ENCODE data around the gene ARHGEF39.

The ARHGEF39 gene

DNA sequence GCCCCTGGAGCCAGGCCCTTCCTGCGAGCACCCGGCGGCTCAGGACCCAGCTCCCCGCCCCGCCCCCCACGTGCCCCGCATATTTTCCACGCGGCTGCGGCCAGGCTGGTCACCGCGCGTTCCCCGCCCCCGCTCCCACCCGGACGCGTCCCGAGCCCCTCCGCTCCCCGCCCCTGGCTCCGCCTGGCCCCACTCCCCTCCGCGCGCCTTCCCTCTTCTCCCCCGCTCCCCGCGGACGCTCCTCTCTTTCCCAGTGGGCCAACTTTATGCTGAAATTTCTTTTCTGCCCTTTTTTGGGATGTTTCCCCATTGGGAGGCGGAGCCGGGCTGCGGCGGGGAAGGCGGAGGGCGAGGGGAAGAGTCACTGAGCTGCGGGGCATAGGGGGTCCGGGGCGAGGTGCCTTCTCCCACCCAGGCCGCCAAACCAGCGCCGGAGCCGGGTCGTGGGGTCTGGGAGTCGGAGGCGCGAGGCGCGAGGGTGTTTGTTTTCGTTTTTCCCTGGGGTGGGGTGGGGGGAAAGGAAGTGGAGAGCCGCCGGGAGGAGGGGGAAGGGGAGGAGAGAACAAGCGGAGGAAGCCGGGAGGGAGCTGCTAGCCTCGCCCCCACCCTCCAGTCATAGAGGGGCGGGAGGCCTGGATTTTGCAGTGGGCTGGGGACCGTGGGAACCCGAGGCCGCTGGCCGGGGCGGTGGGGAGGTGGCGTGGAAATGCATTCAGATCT lies 25.8 kb upstream of the ARHGEF39 start:
- peak; percentile 35 for DNase-seq

DNA sequence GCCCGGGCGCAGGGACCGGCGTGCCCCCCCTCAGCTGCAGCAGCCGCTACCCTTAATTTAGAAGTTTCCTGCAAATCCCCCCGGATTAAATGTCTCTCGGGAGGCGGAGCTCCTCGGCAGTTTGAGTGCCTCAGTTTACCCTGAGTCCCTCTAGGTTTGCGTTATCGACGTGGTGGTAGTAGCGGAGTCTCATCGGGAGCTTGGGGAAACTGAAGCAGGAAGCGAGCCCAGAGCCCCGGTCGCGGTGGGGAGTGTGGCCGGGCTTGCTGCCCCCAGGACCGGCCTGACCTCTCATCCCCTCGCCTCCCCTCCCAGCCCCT lies 25.3 kb upstream of the ARHGEF39 start:
- DNase-seq, result no peak

DNA sequence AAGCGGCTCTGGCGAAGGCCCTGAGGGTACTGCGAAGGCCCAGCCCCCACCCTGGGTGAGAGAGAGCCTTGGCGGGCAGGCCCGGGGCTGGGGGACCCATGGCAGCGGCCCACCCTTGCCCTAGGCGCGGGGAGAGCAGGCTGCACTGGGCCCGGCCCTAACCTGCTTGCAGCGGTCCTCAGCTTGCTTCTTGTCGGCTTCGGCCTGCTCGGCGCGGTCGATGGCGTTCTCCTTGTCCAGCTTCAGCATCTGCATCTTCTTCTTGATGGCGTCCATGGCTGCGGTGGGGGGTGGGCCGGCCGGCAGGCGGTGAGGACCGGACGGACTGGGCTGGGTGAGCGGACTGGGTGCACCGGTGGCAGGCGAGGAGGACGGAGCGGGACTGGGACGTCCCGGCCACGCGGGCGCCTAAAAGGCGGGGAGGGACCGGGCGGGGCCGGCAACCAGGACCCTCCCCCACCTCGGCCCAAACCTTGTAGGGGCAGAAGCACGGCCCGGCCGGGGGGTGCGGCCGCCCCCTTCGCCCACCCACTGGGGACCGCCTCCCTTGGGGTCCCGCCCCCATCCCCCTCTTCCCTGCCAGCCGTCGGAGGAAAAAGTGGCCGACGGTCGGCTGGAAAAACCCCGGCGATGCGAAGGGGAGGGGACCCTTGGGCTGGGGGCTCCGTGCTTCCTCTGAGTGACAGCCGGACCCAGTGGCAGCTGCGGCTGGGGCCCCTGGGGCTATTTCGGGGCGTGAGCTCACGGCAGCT lies 24.7 kb upstream of the ARHGEF39 start, which contains the start of gene TPM2:
TPM2 (minus strand) TSS at position 384 of the 752 bp plus-strand sequence; CDS start at position 276, 108 bp downstream.
- DNase-seq, result no peak

DNA sequence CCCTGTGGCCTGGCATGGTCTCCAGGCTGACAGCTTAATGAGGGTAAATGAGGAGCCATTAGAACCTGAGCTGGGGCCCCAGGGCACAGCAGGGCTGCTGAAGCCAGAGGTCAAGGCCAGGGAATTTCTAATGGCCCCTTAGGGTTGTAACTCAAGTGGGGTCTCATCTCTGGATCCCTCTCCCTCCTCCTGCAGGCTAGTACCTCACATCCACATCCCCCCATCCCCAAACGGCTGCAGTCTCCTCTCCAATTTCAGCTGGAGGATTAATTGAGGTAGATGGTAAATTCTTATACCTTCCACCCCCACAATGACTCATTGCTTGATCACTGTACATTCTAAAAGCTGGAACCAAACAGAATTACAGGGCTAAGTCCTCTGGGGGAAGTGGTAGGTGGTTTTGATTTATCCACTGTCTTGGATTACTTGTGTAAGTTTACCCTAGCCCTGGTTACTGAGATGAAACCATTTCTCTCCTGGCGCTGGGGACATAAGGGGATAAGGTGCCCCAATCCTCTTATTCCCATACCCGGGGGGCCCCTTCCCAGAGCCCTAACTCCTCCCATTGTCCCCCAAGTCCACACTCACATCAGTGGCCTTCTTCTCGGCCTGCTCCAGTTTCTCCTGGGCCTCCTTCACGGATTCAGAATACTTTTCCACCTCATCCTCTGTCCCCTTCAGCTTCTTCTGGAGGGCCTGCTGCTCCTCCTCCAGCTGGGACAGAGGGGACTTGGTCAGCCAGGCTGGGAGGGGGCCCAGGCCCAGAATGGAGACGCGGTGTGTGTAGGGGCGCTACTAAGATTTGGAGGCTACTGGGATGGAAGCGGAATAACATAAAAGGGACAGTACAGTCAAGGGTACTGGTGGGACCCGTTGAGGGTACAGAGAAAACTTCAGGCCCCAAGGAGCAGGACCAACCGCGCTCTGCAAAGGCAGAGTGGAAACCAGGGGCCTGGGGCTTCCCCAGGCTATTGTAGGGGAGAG lies 23.9 kb upstream of the ARHGEF39 start:
- DNase-seq, result peak; percentile 33

DNA sequence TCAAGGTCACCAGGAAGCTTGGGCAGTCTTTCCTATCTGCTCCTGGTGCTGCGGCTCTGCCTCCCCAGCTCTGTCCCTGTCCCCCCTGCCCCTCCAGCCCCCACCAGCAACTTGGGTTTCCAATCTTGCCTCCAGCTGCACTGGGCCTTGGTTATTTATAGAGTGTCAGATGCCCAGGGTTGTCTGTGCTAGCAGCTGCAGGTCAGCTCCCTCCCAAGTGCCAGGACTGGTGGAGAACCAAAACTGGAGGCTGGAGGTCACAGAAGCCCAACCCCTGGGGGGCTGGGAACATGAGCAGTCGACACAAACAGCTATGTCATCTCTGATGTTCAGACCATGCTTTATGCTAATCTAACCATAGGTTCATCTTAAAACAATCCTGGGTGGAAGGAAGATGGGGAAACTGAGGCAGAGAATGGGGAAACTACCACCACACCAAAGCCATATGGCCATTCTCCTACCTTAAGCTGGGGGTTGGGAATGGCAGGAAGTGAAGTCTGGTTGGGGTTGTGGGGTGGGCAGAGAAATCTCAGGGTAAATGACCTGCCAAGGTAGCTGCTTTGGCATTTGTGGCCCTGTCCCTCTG lies 23.1 kb upstream of the ARHGEF39 start:
- DNase-seq, result no peak

DNA sequence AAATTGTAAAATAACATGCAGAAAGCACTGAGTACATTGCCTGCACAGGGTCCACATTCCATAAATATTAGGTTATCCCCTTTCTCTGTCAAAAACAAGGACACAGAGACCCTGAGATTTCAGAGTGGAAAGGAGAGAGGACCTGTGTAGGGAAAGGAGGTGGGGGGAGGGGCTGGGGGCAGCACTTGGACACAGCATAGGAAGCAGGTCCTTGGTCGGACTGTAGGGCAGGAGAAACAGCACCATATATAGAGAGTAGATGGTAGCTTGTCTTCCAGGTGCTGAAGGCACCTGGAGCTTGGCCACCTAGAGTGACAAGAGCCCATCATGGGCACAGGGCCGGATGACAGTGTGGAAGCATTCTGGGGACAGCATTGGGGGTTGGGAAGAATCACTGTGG lies 22.3 kb upstream of the ARHGEF39 start:
- no peak for DNase-seq

DNA sequence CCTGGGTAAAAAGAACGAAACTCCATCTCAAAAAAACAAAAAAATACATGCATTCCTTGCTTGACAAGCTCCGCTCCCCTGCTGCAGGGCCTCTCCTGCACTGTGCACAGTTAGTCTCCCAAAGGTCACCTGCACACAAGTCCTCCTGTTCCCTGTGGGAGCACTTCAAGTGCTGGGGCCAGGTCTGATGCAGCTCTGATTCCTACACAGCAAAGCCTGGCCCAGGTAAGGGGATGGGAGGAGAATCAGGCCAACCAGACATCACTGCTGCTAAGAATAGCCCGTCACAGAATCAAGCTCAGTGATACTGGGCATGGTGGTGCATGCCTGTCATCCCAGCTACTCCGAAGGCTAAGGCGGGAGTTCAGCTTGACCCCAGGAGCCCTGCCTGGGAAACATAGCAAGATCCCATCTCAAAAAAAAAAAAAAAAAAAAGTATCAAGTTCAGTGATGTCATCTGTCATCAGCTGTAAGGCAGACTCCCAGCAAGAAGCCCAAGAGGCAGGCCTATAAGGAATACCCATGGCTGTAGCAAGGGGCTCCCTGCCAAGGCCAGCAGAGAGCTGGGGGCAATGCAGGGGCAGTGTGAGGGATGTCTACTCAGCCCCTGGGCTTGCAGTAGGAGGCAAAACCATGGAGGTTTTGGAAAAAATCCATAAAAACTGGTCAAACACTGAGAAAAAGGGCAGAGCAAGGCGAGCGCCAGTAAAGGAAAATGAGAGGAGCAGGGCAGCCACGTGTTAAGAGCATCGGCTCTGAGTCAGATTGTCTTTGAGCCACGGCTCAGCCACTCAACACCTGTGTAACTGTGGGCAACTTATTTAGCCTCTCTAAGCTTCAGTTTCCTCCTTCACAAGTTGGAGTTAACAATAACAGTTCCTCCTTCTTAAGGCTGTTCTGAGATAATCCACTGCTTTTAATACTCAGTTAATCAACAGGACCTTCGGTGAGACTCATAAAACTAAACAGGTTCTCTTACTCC lies 21.5 kb upstream of the ARHGEF39 start:
- no peak for DNase-seq

DNA sequence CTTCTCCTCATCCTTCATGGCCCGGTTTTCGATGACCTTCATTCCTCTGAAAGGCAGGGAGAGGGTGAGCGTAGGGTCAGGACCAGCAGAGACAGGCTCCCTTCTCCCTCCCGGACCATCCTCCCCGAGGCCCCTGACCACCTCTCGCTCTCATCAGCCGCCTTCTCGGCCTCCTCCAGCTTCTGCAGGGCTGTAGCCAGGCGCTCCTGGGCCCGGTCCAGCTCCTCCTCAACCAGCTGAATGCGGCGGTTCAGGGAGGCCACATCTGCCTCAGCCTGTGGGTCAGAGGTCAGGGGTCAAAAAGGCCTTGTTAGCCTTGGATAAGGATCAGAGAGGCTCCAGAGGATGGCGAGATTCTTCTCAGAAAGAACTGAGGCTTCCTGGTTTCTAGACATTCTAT lies 20.5 kb upstream of the ARHGEF39 start:
- no peak for DNase-seq

DNA sequence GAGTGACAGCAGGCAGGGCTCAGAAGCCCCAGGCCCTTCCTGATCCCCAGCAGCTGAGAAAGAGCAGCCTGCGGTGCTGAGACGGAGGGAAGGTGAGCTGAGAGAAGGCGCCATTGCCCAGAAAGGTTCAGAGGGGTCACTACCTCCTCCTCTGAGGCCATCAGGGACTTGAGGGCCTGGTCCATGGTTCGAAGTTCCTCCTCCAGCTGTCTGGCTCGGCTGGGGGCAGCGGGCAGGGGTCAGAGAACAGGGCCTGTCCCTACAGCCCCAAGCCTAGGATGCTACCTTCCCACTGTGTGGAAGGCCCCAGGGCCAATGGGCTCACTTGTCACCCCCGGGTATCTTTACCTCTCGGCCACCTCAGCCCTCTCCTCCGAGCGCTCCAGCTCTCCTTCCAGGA lies 19.9 kb upstream of the ARHGEF39 start:
- DNase-seq, result no peak

DNA sequence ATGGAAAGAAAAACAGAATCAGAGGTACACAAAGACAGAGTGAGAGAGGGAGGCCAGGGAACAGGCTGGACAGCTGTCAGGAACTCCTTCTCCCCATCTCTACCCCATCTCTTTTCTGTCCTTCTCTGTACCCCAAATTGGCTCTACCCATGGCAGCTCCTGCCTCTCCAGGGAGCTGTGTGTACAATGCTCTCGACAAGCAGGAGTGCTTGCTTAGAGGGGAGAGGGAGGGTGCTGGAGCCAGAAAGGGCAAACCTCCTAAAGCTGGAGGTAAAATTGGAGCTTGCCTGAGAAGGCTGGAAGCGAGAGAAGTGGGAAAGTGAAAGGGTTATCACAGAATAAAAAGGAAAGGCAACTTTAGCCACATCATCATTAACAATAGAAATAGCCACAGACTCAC lies 18.3 kb upstream of the ARHGEF39 start:
- DNase-seq, result no peak

DNA sequence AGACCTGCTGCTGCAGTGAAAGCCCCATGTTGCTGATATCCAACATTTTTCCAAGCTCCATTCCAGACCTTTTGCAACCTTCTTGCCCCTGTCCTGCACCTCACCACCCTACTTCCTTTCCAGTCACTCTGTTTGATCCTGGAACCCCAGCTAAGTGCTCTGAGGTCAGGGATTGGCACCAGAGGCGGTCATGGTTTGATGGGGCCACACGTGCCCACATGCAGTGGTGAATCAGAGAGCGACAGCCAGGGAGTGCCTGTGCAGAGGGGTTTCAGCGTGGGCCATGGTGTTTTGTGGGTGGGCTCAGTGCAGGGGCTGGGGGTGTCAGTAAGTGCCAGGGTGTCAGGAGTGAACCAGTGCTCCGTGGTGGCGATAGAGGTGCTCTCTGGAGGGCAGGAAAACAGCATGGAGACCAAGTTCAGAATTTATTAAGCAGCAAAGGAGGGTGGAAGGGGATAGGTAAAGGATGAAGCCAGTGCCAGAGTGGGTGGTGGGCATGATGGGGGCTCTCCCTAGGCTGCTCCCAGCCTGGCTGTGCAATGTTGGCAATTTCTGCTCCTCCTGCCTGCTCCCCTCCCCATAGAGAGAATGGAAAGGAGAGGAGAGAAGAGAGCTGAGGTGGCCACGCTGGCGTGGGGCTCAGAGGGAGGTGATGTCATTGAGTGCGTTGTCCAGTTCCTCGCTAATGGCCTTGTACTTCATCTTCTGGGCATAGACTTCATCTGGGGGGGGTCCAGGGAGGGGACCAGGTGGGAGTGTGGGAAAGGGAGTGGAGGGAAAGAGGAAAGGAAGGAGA lies 17.7 kb upstream of the ARHGEF39 start:
- no peak for DNase-seq

DNA sequence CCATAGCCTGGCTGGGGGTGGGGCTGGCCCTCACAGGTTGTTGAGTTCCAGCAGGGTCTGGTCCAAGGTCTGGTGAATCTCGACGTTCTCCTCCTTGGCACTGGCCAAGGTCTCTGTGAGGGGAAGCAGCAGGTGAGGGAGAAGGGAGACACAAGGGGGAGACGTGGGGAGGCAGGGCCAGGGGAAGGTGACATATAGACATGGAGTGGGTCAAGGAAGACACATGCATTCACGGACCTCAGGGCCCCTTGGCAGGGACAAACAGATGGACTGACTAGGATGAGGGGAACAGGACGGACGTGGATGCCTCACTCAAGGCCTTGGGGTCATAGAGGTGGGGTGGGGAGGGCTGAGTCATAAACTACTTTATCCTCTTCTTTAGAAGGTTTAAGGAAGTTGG lies 17.1 kb upstream of the ARHGEF39 start:
- DNase-seq, result no peak

DNA sequence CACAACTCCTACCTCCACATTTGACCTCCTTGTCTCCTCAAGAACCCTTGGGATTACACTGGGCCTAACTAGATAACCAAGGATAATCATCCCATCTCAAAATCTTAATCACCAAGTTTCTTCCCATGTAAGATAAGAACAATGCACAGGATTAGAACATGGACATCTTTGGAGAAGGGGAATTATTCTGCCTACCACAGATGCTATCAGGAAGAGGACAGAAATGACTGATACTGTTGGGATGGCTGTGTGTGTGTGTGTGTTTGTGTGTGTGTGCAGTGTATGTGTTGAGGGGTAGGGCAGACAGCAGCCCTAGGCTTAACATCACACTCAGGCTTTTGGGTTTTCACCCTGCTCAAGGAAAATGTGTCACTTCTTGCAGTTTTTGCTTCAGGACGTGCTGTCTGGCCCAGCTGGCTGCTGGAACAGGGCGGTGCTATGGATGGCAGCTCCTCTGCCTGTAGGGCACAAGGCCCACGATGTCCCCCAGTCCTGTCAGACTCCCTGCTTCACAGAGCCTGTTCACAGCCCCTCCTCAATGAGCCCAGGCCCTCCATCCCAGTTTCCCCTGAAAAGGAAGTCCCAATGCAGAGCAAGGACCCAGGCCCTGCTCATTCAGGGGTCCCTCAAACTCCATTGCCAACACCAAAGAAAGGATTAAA lies 16.5 kb upstream of the ARHGEF39 start:
- no peak for DNase-seq

DNA sequence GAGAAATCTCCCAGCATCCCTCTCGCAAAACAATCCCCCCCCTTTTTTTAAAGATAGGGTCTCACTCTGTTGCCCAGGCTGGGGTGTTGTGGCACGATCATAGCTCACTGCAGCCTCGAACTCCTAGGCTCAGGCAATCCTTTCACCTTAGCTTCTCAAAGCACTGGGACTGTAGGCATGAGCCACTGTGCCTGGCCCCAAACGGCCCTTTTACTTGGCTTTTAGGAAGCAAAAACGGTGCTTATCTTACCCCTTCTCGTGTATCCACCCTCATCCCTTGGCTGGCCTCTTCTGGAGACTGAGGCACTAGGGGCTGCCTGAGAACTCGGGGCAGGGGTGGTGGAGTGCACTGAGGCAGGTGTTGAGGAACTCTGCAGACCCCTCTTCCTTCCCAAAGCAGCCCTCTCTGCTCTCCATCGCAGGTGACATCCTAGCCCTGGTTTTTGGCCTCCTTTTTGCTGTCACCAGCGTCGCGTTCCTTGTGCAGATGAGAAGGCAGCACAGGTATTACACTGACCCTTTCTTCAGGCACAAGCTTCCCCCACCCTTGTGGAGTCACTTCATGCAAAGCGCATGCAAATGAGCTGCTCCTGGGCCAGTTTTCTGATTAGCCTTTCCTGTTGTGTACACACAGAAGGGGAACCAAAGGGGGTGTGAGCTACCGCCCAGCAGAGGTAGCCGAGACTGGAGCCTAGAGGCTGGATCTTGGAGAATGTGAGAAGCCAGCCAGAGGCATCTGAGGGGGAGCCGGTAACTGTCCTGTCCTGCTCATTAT lies 15.5 kb upstream of the ARHGEF39 start:
- no peak for DNase-seq

DNA sequence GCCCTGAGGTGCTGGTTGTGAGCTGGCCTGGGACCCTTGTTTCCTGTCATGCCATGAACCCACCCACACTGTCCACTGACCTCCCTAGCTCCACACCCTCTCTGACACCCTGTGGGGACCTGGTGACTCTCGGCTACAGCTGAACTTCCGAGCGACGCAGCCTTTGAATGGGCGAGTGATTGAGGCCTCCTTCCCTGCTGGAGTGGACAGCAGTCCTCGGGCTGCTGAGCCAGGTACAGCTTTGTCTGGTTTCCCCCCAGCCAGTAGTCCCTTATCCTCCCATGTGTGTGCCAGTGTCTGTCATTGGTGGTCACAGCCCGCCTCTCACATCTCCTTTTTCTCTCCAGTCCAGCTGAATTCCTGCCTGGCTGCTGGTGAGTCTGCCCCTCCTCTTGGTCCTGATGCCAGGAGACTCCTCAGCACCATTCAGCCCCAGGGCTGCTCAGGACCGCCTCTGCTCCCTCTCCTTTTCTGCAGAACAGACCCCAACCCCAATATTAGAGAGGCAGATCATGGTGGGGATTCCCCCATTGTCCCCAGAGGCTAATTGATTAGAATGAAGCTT lies 14.9 kb upstream of the ARHGEF39 start:
- DNase-seq, result no peak

DNA sequence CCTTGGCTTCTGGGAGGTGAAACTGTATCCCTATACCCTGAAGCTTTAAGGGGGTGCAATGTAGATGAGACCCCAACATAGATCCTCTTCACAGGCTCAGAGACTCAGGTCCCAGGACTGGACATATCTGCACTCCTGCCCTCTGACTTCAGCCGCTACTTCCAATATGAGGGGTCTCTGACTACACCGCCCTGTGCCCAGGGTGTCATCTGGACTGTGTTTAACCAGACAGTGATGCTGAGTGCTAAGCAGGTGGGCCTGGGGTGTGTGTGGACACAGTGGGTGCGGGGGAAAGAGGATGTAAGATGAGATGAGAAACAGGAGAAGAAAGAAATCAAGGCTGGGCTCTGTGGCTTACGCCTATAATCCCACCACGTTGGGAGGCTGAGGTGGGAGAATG lies 14.1 kb upstream of the ARHGEF39 start:
- no peak for DNase-seq

DNA sequence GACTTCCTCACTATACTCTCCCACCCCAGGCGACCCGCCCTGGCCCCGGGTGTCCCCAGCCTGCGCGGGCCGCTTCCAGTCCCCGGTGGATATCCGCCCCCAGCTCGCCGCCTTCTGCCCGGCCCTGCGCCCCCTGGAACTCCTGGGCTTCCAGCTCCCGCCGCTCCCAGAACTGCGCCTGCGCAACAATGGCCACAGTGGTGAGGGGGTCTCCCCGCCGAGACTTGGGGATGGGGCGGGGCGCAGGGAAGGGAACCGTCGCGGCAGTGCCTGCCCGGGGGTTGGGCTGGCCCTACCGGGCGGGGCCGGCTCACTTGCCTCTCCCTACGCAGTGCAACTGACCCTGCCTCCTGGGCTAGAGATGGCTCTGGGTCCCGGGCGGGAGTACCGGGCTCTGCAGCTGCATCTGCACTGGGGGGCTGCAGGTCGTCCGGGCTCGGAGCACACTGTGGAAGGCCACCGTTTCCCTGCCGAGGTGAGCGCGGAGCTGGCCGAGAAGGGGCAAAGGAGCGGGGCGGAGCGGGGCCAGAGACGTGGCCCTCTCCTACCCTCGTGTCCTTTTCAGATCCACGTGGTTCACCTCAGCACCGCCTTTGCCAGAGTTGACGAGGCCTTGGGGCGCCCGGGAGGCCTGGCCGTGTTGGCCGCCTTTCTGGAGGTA lies 10.9 kb upstream of the ARHGEF39 start:
- DNase-seq, result peak; percentile 33

DNA sequence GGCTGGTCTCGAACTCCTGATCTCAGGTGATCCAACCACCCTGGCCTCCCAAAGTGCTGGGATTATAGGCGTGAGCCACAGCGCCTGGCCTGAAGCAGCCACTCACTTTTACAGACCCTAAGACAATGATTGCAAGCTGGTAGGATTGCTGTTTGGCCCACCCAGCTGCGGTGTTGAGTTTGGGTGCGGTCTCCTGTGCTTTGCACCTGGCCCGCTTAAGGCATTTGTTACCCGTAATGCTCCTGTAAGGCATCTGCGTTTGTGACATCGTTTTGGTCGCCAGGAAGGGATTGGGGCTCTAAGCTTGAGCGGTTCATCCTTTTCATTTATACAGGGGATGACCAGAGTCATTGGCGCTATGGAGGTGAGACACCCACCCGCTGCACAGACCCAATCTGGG lies 10.2 kb upstream of the ARHGEF39 start:
- DNase-seq, result no peak

DNA sequence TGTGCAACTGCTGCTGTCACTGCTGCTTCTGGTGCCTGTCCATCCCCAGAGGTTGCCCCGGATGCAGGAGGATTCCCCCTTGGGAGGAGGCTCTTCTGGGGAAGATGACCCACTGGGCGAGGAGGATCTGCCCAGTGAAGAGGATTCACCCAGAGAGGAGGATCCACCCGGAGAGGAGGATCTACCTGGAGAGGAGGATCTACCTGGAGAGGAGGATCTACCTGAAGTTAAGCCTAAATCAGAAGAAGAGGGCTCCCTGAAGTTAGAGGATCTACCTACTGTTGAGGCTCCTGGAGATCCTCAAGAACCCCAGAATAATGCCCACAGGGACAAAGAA lies 9.0 kb upstream of the ARHGEF39 start:
- DNase-seq, result no peak
